K562 (cell line): ENCODE measurements around the gene COL4A1. TPM values are rescaled to one million over a fixed set of nuclear protein-coding genes. Genes with fewer than 3 reads are reported as not detected.

ENCODE experiments used
- ATAC-seq: fragments of 200-7000 bp; cut with Tn5 transposase; 3 replicates; pipeline ENCODE4 v1.9.1; 2020; ENCODE audit warnings: moderate library complexity
- BruUV-seq: library from RNA; stranded (reverse); fragments of 400-500 nt; replicated peaks from 2 replicates; lab custom pipeline; 2021; lab: Mats Ljungman, UMichigan
- CTCF ChIA-PET: fragments of 300-600 bp; formaldehyde crosslinking; extraction: SDS; loops from one replicate; lab custom pipeline; 2021; ENCODE audit warnings: low intra/inter-chr PET ratio; lab: Yijun Ruan, JAX
- POLR2A ChIA-PET: fragments of 300-600, 350-650 bp; sonication (Branson Sonifier 250); formaldehyde crosslinking; extraction: SDS; loops from one replicate; lab custom pipeline; 2021; ENCODE audit warnings: antibody characterized with exemption, inconsistent platforms; lab: Yijun Ruan, JAX
- DNase-seq, 4 experiments: peaks; one replicate each; pipeline versions ENCODE4 v3.0.0 to v3.0.0-alpha.2; 2011 to 2018; ENCODE audit warnings: low spot score in 3 of 4, mixed read lengths in 3 of 4; ENCODE audit errors: extremely low read depth in 1 of 4
- FAIRE-seq: peaks from 2 replicates; lab custom pipeline; 2011; peaks lifted over from hg19 to GRCh38; lab: Jason Lieb, UNC
- H2AFZ ChIP-seq: 2 replicates; pipeline ENCODE4 v1.6.0; 2011; ENCODE audit warnings: low read depth, low read length, control low read depth, inconsistent platforms
- H3K27ac ChIP-seq: fragments of 200-600 bp; 3 replicates; pipeline ENCODE4 v1.8.0; 2011; ENCODE audit warnings: low read depth, mild to moderate bottlenecking, control low read depth, inconsistent platforms, low read length, moderate library complexity, mixed read lengths; ENCODE audit errors: extremely low read depth
- H3K27me3 ChIP-seq, 2 experiments: fragments of 300-600 bp in 1 of 2; 2 replicates in 1 of 2; 3 replicates in 1 of 2; pipeline versions ENCODE4 v1.6.0 to v1.8.0; 2011; ENCODE audit warnings: inconsistent platforms in 2 of 2, low read length in 2 of 2, mild to moderate bottlenecking in 1 of 2, mixed read lengths in 1 of 2, moderate library complexity in 1 of 2; ENCODE audit not compliant: control insufficient read depth in 2 of 2, insufficient read depth in 2 of 2
- H3K36me3 ChIP-seq: fragments of 300-600 bp; 3 replicates; pipeline ENCODE4 v1.8.0; 2011; ENCODE audit warnings: mild to moderate bottlenecking, low read length, inconsistent platforms; ENCODE audit not compliant: control insufficient read depth, insufficient read depth
- H3K4me1 ChIP-seq, 2 experiments: fragments of 200-600 bp in 1 of 2; replicated peaks in 1 of 2; 2 replicates in 1 of 2; 3 replicates in 1 of 2; pipeline versions ENCODE4 v1.5.1 to v1.8.0; 2011; ENCODE audit warnings: inconsistent platforms in 2 of 2, low read length in 2 of 2, mild to moderate bottlenecking in 1 of 2, mixed read lengths in 1 of 2, moderate library complexity in 1 of 2; ENCODE audit not compliant: control insufficient read depth in 2 of 2, insufficient read depth in 2 of 2
- H3K4me2 ChIP-seq: 2 replicates; pipeline ENCODE4 v1.6.1; 2011; ENCODE audit warnings: low read length, control low read depth, inconsistent platforms, mixed read lengths; ENCODE audit not compliant: insufficient read depth
- H3K4me3 ChIP-seq: fragments of 200-600 bp; sonication (generic), shearing (Covaris generic); 2 replicates; pipeline ENCODE4 v1.5.1; 2016; ENCODE audit warnings: control low read depth, inconsistent platforms
- H3K79me2 ChIP-seq: fragments of 200-600 bp; 3 replicates; pipeline ENCODE4 v1.8.0; 2011; ENCODE audit warnings: low read length, inconsistent platforms; ENCODE audit not compliant: control insufficient read depth, insufficient read depth
- H3K9ac ChIP-seq, 2 experiments: 2 replicates each; pipeline versions ENCODE4 v1.6.0 to v1.6.1; 2011; ENCODE audit warnings: low read depth in 2 of 2, low read length in 2 of 2, control low read depth in 1 of 2, inconsistent platforms in 1 of 2, mild to moderate bottlenecking in 1 of 2, mixed read lengths in 1 of 2; ENCODE audit not compliant: insufficient read depth in 1 of 2
- H3K9me1 ChIP-seq: one replicate; pipeline ENCODE4 v1.6.0; 2011; ENCODE audit warnings: inconsistent platforms, mild to moderate bottlenecking, low read length, moderate library complexity; ENCODE audit not compliant: control insufficient read depth, insufficient read depth
- H3K9me3 ChIP-seq: replicated peaks from 2 replicates; pipeline ENCODE4 v1.5.1; 2011; ENCODE audit warnings: low read depth, low read length, inconsistent platforms; ENCODE audit not compliant: control insufficient read depth, insufficient read depth
- H4K20me1 ChIP-seq: replicated peaks from 2 replicates; pipeline ENCODE4 v1.6.1; 2011; ENCODE audit warnings: low read length, inconsistent platforms, mixed read lengths; ENCODE audit not compliant: control insufficient read depth, insufficient read depth
- DEAF1 ChIP-seq: fragments of 450-650 bp; formaldehyde crosslinking; IDR thresholded peaks from 2 replicates; pipeline ENCODE4 v1.4.0; 2020; ENCODE audit warnings: mild to moderate bottlenecking, moderate library complexity
- HSF4 ChIP-seq: fragments of 250-450 bp; sonication (Bioruptor Pico); IDR thresholded peaks from 2 replicates; pipeline ENCODE4 v2.1.2; 2022; ENCODE audit warnings: mild to moderate bottlenecking, moderate library complexity, borderline replicate concordance
- MITF ChIP-seq: IDR thresholded peaks from 2 replicates; pipeline ENCODE4 v1.6.1; 2014; ENCODE audit warnings: antibody characterized with exemption
- NR2F6 ChIP-seq: fragments of 450-650 bp; formaldehyde crosslinking; IDR thresholded peaks from 2 replicates; pipeline ENCODE4 v1.4.0; 2020; ENCODE audit warnings: mild to moderate bottlenecking
- PBX2 ChIP-seq, 2 experiments: IDR thresholded peaks in 1 of 2; conservative IDR thresholded peaks in 1 of 2; 2 replicates each; pipeline ENCODE4 v1.6.1; 2016; ENCODE audit warnings: low read depth in 2 of 2, mild to moderate bottlenecking in 1 of 2, missing compliant biosample characterization in 1 of 2, missing genetic modification characterization in 1 of 2, moderate library complexity in 1 of 2
- PYGO2 ChIP-seq: fragments of 450-650 bp; IDR thresholded peaks from 2 replicates; pipeline ENCODE4 v1.6.1; 2016; ENCODE audit warnings: mild to moderate bottlenecking, missing genetic modification characterization, moderate library complexity, missing compliant biosample characterization
- SAFB ChIP-seq: fragments of 200-400 bp; formaldehyde crosslinking; IDR thresholded peaks from 2 replicates; pipeline ENCODE4 v1.6.1; 2017; ENCODE audit warnings: low read depth, low read length, borderline replicate concordance
- THRAP3 ChIP-seq: fragments of 450-650 bp; IDR thresholded peaks from 2 replicates; pipeline ENCODE4 v1.6.1; 2016; ENCODE audit warnings: mild to moderate bottlenecking, inconsistent platforms, borderline replicate concordance
- ZMIZ1 ChIP-seq, 2 experiments: fragments of 150-350 bp in 1 of 2; IDR thresholded peaks; 2 replicates each; pipeline ENCODE4 v1.6.1; 2012 to 2016; ENCODE audit warnings: low read depth in 2 of 2, low read length in 2 of 2, mild to moderate bottlenecking in 1 of 2, moderate library complexity in 1 of 2
- WGBS: fragments of 100-300 bp; shearing (Covaris generic); methylation state at CpG from one replicate; pipeline ENCODE4 v1.1.6; 2016; ENCODE audit warnings: low coverage, mixed read lengths; ENCODE audit not compliant: insufficient coverage; ENCODE audit errors: missing lambda C conversion rate; 5-methylcytosine and 5-hydroxymethylcytosine counted together
- in situ Hi-C: fragments of 300-500 bp; cut with MboI; formaldehyde crosslinking; loops from 4 replicates; pipeline ENCODE4 v1.15.0; 2018; ENCODE audit warnings: inconsistent platforms, mixed read lengths
- intact Hi-C: fragments of 100-400 bp; cut with micrococcal nuclease; formaldehyde crosslinking; loops from 2 replicates; pipeline ENCODE4 v1.14.2; 2022
- polyA plus RNA-seq, 8 experiments: library from polyadenylated mRNA; depleted of rRNA in 4 of 8; stranded (reverse) in 5 of 8; unstranded in 3 of 8; fragments of >200 nt; fragmentation: Nextera tagmentation in 2 of 8; fragmentation: Illumina TruSeq in 1 of 8; extraction: Ambion mirVana in 2 of 8; extraction: Trizol in 1 of 8; gene quantifications; 2 replicates each; pipeline versions ENCODE4 v1.2.1 to v1.2.3, GENCODE V29; 2011 to 2014; ENCODE audit warnings: inconsistent platforms in 1 of 8, missing spikeins in 1 of 8
- total RNA-seq, 7 experiments: library from RNA; depleted of rRNA in 6 of 7; stranded (reverse); fragments of >200 nt in 6 of 7; fragmentation: Illumina TruSeq in 2 of 7; extraction: Trizol in 2 of 7; gene quantifications; 2 replicates each; pipeline versions ENCODE4 v1.2.1 to v1.2.3, GENCODE V29; 2011 to 2021; ENCODE audit warnings: low replicate concordance in 1 of 7
- TF ChIP-seq, protein P1 (sequence below): fragments of 250-450 bp; sonication (Bioruptor Pico); IDR thresholded peaks from 2 replicates; pipeline ENCODE4 v1.5.1; 2021; ENCODE audit warnings: mild to moderate bottlenecking

COL4A1 gene
- total and polyA plus RNA-seq, 9 of the 15 experiments (the other 6 are each of a cell fraction or from before 2014, with no cell fraction given) = 0.35 TPM; not detected in 8

- 0 out of 5 replicates have a peak, but pooled peaks cover 0 to 3% of the 10 kb centered on the region in 2 experiments for H3K4me1 ChIP-seq
- H3K9me3 ChIP-seq = no peaks in the 10 kb centered on the region
- no peak for DNase-seq
- no TSS peak for BruUV-seq
- intact Hi-C loops = no loop called here
- no peak overlapping the region for H3K27ac ChIP-seq
- no peaks in the 10 kb centered on the region for H3K36me3 ChIP-seq
- CTCF ChIA-PET = no interaction called here
- 0% methylated on average over 5 of the region's 11 CpGs for WGBS
- no peak overlapping the region for H3K4me2 ChIP-seq
- no peaks in the 10 kb centered on the region for H3K9me1 ChIP-seq
- H3K4me3 ChIP-seq = no peak overlapping the region
- ATAC-seq = no peak
- in situ Hi-C loops = no loop called here
- peaks cover 0 to 12% of the 10 kb centered on the region in 2 experiments; a peak in 1 of 5 replicates for H3K27me3 ChIP-seq
- H3K9ac ChIP-seq = no peak overlapping the region
- no peaks in the 10 kb centered on the region for H4K20me1 ChIP-seq
- H2AFZ ChIP-seq = no peak overlapping the region
- no peak for FAIRE-seq
- POLR2A ChIA-PET = no interaction called here
- H3K79me2 ChIP-seq = no peaks in the 10 kb centered on the region
- TF ChIP-seq DEAF1 (CRISPR knock-in tag) (no peak), SAFB (no peak), NR2F6 (CRISPR knock-in tag) (no peak), PYGO2 (tag) (no peak), THRAP3 (no peak), HSF4 (CRISPR knock-in tag) (no peak), PBX2 (CRISPR knock-in tag; IDR thresholded peaks at IDR 0.05; ENCODE audit: low read depth) (no peak), PBX2 (tag; conservative IDR thresholded peaks at IDR 0.05; ENCODE audit: low read depth) (no peak), ZMIZ1 (IDR thresholded peaks at IDR 0.05; ENCODE audit: low read depth in 2 of 2, low read length in 2 of 2) (no peak), MITF (no peak)
- TF ChIP-seq, protein P1, sequence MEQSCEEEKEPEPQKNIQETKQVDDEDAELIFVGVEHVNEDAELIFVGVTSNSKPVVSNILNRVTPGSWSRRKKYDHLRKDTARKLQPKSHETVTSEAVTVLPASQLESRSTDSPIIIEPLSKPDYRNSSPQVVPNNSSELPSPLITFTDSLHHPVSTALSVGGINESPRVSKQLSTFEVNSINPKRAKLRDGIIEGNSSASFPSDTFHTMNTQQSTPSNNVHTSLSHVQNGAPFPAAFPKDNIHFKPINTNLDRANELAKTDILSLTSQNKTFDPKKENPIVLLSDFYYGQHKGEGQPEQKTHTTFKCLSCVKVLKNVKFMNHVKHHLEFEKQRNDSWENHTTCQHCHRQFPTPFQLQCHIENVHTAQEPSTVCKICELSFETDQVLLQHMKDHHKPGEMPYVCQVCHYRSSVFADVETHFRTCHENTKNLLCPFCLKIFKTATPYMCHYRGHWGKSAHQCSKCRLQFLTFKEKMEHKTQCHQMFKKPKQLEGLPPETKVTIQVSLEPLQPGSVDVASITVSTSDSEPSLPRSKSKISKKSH = no peak
Measured at GRCh38 chr13:110225003-110225402, 82.0 kb downstream of the COL4A1 start.
